ENCODE results near the gene GAN.

GRCh38 chr16:81365731-81366130 lies 51.0 kb downstream of the GAN start:
- TF ChIP-seq SP1 (CRISPR knock-in tag; conservative IDR thresholded peaks at IDR 0.05) (no peak), CTCF (IDR thresholded peaks at IDR 0.05) (no peak), TEAD4 (CRISPR knock-in tag; IDR thresholded peaks at IDR 0.05) (no peak), ZNF121 (CRISPR knock-in tag; IDR thresholded peaks at IDR 0.05) (no peak)
